ENCODE results near the gene RANBP3.
A peak's percentile ranks its signal among the peaks of the same experiment; 100 is the strongest.
"Not testable (repeated sequence)": the region's sequence is repeated elsewhere in the genome, so short reads cannot be mapped to it uniquely, and the experiment has no call there.

Gene RANBP3

DNA sequence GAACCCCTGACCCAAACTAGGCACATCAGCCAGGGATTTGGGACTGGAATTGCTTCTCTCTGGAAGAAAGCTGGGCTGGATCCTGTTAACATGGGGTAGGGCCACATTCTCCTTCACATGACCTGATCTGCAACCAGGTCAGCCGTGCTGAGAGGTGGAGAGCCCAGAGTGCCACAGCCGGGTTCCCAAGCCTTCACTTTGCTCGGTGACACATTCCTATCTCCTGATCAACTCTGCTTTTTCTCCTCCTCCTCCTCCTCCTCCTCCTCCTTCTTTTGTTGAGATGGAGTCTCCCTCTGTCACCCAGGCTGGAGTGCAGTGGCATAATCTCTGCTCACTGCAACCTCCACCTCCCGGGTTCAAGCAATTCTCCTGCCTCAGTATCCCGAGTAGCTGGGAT is 7.9 kb upstream of the RANBP3 start:
- not testable (repeated sequence) for DNase-seq

DNA sequence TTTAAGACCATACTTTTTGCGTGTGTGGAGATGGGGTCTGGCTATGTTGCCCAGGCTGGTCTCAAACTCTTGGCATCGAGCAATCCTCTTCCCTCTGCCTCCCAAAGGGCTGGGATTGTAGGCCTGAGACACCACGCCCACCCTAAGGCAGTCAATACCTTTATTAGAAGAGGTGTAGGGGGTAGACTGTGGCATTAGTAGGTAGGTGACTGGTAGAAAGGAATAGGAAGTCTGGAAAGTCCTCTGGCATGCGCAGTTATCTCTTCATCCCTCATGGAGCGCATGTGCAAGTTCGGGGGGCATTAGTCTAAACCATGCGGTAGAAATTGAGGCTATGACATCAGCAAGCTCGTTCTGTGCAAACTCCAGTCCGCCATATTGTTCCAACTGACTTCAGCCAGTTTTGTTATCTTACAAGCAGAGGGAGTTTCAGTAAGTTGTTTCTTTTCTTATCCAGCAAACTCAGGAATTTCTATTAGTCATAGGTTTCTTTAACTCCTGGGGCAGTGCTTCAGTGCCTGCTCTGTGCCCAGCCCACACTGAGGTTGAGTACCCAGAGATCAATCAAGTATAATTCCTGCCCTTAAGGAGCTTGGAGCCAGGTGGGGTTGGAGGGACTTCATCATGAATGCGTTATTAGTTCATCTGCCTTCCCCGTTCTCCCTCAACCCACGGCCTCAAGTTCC is 7.3 kb upstream of the RANBP3 start:
- DNase-seq, result no peak

DNA sequence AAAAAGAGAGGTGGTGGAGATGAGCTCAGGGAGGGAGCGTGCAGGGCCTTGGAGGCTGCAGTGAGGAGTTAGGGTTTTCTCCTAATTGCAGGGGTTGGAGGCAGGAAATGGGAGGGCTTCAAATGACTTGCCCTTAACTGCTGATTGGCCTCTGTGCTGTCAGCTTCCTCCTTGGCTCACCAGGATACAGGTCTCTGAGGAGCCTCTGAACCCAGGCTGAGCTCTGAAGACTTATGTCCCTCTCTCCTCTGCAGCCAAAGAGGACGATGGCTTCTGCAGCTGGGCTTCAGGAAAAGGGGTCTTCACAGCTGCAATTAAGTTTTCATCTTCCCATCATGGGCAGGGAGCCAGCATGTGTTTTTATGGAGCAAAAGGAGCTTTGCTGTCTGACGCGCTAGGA is 6.7 kb upstream of the RANBP3 start:
- DNase-seq, result no peak

DNA sequence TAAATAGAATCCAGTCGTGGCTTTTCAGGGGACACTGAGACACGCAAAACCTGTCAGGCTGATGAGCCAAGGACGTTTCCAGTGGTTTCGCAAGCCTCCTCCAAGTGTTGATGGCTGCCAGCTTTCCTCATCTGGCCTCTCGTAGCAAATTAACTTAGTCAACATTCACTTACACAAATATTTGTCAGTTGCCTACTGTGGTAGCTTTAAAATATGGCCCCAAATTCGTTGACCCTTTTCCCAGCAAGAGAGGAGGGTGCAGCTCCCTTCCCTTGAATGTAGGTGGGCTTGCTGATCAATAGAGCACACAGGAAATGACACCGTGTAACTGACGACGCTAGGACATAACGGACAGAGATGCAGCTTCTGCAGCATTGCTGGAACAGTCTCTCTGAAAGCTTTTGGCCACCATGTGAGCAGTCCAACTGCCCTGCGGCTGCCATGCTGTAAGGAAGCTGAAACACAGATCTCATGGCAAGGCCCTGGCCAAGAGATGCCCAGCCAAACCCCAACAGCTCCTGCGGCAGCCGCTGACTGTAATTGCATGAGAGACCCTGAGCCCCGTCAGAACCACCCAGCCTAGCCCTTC is 5.5 kb upstream of the RANBP3 start:
- no peak for DNase-seq

DNA sequence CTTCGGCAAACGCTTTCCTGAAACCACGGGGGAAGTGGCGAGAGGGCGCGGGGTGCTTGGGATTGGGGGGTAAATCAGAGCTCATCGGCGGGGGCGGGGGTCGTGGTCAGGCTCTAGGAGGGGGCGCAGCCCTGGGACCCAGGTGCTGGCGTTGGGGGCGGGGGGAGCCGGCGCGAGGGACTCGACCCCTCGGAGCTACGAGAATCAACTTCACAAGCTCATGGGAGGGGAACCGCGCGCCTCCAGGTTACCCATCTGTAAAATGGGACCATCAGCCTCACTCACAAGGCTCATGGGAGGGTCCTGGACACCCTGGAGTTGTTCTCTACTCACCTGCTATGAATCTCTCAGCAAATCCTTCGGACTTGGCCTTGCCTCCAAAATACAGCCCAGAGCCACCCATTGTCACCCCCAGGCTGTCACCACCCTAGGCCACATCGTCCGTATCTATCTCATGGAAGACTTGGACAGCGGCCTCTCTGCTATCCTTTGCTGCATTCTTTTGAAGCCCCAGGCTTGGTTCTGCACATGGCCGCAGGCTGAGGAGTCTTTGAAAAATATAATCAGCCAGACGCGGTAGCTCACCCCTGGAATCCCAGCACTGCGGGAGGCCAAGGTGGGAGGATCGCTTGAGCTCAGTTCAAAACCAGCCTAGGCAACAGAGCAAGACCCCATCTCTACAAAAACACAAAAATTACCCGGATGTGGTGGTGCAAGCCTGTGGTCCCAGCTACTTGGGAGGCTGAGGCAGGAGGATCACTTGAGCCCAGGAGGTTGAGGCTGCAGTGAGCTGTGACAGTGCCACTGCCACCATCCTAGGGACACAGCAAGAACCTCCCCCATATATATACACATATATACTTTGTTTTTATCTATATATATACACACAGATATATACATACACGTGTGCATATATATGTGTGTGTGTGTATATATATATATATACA is 939 bp upstream of the RANBP3 start:
- DNase-seq, result peak; percentile 27

DNA sequence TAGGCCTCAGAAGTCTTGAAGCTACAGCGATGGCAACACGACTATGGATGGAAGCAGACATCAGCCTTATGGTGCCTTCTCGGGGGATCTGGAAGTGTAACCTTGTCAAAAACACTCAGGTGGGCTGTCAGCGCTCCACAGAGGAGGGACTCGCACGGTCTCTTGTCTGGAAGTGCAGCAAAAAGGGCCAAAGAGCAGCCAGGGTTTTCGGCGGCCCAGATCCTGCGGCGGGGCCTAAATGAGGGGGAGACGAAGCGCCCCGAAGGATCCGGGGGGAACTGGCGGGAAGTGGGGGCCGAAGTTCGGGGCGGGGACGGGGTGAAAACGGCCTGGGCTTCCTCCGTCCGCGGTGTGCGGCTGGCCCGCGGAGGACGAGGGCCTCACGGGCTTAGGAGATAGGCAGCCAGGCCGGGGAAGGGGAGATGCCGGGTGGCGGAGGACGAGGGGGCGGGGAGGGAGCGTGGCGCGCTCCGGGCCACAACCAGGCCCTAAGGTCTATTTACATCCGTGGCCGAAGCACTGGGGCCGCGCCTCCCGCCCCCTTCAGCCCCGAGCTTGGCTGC is 637 bp downstream of the RANBP3 start:
- peak; percentile 31 for DNase-seq

DNA sequence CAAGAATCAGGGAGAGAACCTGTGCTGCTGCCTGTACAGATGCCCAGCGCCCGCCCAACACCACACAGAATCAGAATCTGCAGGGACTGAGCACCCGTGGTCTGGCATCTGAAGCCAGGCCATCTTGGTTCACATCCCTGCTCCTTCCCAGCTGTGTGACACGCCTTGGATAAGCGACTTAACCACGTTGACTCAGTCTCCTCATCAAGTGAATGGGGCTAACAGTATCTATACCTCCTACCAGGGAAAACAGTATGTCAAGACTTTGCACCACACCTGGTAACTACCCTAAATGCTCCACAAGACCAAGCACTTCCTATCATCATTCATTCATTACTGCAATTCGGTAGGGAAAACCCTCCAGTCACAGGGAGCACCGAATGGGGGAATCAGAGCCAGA is 1.2 kb downstream of the RANBP3 start:
- no peak for DNase-seq

DNA sequence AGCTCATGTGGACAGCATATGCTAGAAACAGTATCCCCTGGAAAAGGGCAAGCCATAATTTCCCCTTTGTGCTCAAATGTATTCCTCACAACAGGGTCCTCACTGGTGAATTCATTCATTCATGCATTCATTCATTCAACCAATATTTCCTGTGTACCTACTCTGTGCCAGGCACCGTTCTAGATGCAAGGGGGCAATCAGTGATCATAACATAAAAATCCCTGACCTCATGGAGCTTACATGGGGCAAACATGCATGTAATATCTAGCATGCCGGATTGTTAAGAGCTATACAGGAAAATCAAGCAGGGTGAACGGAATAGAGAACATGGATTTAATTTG is 2.6 kb downstream of the RANBP3 start:
- DNase-seq, result no peak

DNA sequence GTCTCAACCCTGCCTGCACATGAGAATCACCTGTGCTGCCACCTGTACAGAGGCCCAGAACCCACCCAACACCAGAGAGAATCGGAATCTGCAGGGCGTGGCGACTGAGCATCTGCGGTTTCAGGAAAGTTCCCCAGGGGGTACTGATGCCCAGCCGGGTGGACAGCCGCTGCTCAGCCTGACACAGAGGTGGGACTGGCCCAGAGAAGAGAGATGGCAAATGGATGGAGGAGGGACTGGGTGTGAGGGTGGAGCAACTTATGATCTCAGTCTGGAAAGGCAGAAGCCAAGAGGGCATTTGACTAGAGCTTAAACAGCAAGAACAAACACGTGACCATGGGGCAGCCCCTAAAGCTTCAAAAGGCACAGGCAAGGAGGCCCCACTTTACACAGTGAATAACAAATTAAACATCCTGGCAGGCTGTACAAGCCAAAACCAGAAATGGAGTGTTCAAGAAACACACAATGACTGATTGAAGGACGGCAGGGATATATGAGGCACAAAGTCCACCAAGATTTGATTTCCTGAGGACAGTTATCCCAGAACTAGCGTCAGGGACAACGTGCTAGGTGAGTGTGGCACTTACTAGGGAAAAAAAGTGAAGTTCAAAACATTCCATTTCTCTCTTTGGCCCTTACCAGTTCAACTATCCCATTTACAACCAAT is 3.1 kb downstream of the RANBP3 start:
- DNase-seq, result peak; percentile 65

DNA sequence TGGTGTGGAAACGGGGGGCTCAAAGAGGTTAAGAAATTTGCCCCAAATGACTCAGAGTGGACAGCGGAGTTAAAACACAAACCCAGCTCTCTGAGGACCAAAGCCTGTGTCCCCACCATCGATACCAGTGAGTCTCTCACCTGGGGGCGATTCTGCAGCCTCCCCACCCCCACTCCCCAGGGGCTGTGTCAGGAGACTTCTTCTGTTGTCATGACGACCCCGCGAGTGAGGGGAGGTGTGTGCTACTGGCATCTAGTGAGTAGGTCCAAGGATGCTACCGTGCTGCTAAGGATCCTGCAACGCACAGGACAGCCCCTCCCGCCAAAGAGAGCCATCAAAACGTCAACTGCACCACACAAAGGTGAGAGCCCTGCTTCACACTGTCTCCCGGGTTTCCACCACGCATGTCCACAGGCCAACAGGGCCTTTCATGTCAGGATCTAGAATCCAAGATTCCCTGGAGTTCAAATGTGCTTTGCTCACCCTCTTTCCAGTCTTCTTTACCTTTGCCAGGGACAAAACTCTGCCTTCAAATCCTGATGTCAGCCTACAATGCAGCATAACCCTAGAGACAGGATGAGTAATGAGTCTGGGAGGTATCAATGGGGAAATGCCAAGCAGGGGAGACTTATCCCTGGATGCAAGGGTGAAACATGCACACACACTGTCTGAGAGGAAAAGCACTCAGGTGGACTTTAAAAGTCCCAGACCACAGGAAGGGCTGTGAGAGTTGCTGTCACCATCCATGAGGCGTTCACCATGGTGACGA is 3.9 kb downstream of the RANBP3 start:
- DNase-seq, result no peak

DNA sequence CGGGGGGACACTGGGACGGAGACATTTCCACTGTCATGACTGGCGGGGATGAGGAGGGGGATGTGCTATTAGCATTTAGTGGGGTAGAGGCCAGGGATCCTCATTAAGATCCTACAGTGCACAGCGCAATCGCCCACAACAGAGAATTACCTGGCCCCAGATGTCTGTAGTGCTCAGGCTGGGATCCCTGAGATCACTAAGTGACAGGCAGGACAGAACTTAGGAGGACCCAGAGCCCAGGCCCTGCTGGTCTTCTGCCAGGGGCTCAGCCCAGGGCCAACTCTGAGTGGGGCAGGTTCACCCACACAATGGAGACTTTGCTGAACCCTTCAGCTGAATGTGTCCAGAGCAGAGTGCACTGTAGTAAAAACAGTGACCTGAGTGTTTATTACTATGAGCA is 4.6 kb downstream of the RANBP3 start:
- no peak for DNase-seq

DNA sequence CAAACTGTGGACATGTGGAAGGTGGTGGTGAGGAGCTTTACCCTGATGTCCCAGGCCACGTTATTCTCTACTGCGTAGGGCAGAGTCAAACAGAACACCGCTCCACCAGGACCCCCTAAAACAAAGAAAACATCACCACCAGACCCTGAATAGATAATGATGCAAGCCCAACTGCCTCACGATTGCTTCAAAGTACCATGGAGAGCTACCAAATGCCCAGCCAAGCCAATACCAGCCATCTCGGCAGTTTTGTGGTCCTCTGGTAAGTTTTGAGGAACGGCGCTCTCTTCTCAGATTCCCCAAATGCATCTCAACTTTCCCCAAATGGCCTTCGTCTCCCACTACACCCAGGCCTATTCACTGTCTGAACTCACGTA is 5.6 kb downstream of the RANBP3 start:
- no peak for DNase-seq

DNA sequence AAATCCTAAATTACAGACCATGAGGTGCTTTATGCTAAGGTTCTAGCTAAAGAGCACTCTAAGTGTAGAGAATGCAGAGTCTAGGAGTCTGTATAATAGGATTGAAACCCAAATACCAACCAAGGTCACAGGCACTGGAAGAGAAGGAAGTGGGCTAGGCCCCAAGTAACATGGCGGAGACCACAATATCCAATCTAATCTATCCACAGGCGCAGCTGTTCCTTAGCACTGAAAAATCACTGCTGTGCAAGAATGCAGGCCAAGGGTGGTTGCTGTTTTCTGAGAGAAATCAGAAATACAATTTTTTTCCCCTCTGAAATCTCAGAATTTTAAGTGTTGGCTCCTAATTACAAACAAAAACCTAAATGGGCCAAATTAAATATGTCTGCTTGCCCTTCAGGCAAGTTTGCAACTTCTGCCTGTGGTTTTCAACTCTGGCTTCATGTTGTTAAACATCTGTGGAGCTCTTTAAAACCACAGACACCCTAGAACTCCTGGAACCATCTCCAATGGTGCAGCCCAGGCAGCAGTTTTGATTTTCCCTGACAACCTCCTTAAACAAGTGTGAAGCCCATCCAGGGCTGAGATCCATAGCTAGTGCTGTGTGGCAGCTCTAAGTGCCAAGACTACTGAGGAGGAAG is 6.1 kb downstream of the RANBP3 start:
- no peak for DNase-seq

DNA sequence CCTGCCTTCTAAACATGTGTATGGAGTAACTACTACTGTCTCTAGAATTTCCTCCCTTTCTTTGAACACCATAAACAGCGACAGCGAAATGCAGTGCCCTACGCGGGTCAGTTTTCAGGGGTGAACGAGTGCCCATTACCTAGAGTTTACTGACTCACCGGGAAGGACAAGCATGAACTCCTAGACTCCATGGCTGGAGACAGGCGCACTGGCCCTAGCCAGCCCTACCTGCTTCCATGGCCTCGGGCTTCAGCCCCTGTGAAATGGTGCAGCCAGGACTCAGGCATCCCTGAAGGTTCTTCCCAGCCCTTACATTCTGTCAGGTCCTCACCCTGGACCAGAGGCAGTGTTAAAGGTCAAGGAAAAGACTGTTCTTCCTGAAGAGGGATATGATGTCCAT is 8.5 kb downstream of the RANBP3 start:
- DNase-seq, result no peak

DNA sequence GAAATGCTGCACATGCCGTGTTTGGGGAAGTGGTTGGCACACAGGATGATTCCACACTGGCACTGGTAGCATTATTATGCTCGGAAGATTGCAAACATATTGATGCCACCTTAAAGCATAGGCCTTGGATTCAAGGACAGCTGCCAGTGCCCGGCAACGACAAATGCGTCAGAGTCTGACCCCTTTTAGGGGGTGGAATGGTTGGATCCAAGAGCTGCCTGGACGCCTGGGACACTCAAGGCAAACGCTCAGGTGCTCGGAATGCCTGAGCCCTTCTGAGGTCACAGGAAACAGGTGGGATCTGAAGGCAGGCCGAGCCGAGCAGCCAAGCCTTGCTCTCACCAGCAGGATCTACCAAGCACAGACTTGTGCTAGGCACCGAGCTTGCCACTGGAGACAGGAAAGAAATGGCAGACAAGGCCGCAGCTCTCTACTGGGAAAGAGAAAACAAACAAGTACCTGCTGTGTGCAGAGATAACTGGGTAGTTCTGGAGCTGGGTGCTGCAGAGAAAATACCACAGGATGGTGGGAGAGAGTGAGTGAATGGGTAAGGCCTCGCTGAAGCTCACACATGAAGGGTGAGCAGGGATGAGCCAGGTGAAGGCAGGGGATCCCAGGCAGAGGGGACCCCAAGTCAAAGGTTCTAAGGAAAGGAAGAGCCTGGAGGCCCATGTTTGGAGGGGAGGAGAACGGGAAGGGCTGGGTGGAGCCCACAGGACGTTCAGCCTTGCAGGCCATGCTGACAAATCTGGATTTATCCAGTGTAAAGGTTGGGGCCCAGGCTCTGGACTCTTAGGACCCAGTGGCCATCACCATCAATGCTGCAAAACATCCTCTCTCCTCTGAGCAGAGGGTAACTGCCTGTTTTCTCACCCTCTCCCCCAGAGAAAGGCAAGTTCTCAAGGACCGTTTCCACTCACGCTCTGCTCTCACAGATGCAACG is 9.2 kb downstream of the RANBP3 start:
- no peak for DNase-seq

DNA sequence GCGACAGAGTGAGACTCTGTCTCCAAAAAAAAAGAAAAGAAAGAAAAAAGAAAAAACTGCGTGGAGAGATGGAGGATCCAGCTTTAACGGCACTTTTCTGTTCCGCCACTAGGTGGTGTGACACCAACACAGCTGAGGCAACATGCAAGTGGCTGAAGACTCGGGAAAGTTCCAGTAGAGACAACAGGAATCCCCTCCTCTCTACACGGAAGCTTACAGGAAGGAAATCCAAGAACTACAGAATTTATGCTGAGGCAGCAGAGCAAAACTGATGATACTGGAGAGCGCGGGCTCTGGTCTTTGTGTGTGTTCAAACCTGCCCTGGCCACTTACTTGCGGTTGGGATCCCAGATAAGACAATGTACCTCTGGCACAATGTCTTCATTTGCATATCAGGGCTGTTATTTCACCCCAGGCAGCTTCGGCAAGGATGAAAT is 9.9 kb downstream of the RANBP3 start:
- peak; percentile 76 for DNase-seq

DNA sequence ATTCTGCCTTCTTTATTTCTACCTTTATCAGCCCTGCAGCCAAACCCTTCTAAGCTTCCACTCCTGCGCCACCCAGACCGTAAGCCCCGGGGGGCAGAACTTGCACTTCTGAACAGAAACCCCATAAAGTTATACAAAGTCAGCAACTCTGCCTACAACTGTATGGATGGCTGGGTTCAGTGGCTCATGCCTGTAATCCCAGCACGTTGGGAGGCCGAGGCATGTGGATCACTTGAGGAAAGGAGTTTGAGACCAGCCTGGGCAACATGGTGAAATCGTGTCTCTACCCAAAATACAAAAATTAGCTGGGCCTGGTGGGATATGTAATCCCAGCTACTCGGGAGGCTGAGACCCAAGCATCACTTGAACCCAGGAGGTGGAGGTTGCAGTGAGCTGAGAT is 10.4 kb downstream of the RANBP3 start:
- no peak for DNase-seq

DNA sequence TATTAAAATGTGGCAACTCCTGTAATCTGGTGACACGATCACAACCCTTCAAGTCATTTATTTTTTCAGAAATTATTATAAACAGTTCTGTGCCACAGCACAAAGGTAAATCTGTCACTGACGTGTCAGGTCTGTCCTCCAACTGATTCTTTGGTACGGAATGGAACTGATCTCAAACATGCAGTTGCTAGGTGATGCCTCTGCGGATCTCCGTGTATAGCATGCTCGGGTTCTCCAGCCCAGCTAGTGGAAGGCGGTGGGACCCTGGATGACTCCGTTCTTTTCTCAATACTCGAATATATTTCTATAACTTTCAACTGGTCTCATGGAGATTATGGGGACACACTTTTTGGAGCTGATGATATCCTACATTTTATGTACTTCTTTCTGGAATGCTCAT is 11.0 kb downstream of the RANBP3 start:
- DNase-seq, result no peak

DNA sequence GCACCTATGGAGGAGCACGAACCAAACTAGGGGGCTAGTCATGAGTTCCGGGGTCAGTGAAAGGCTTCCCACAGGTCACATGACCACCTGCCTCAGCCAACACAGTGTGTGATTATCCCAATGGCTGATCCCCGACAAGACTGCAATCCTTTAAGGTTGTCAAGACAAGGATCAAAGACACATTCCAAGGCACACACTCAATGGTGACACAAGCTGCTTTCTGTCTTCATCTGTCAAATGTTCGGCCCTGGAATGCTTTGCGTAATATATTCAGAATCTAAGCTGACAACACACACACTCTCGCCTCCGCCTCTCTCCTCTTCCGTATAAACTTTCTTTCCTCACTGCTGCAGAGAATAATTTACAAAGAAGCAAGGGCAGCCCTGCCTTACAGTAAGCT is 11.7 kb downstream of the RANBP3 start:
- no peak for DNase-seq

DNA sequence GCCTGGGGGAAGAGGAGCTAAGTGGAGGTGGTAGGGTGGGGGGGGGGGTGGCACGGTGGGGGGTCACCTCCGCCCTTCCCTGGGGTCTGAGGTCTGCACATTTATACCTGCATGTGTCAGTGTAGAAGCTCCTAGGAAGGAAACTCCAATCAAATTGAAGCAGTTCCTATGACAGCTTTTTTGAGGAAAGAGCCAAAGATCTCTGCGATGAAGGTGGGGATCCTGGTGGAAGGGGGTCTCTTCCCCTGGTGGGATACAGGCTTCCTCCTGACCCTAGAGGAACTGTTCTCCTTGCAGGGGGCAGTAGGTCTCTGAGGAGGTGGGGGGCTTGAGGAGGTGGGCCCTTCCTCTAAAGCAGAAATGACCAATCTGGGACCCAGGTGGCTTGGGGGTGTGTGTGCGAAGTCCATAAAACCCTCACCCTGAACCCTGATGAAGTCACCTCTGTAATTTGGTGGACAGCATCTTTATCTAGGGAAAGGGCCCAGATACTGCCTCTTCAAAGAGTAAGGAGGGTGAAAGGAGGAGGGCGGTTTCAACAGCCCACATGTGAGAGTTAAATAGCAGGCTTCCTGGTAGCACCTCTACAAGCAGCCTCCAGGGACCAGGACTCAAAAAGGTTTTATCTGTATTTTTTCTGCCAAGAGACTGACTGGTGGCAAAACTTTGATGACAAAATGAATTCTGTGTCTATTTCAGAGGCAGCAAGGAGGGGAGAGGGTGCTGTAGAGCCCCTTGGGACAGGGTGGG is 12.9 kb downstream of the RANBP3 start:
- DNase-seq, result no peak

Data from stimulated activated CD4-positive, alpha-beta T cell treated with anti-CD3 and anti-CD28 coated beads, Interleukin-15, amount 100 ng/mL, for 24 hours (primary cell).